HepG2 (cell line): ENCODE measurements around the gene MRPL20. TPM values are rescaled to one million over a fixed set of nuclear protein-coding genes. Genes with fewer than 3 reads are reported as not detected.

ENCODE experiments used
- ATF1 ChIP-seq: IDR thresholded peaks from 2 replicates; pipeline ENCODE4 v1.6.1; 2016; ENCODE audit warnings: mild to moderate bottlenecking, control low read depth
- BHLHE40 ChIP-seq: IDR thresholded peaks from 2 replicates; pipeline ENCODE4 v1.6.1; 2011; ENCODE audit warnings: low read length, improper control_type of control experiment
- EEA1 ChIP-seq: sonication (generic); formaldehyde crosslinking; IDR thresholded peaks from 2 replicates; pipeline ENCODE4 v1.5.1; 2020; ENCODE audit warnings: mild to moderate bottlenecking, missing genetic modification reagents, borderline replicate concordance
- ELK4 ChIP-seq: sonication (generic); formaldehyde crosslinking; IDR thresholded peaks from 2 replicates; pipeline ENCODE4 v1.9.0; 2021; ENCODE audit warnings: missing genetic modification reagents, borderline replicate concordance
- HNF1A ChIP-seq, 2 experiments: sonication (generic) in 1 of 2; formaldehyde crosslinking in 1 of 2; IDR thresholded peaks; 2 replicates each; pipeline versions ENCODE4 v1.4.0 to v1.6.1; 2016 to 2020; ENCODE audit warnings: borderline replicate concordance in 1 of 2, low read depth in 1 of 2, mild to moderate bottlenecking in 1 of 2, missing genetic modification reagents in 1 of 2
- IRF2 ChIP-seq: IDR thresholded peaks from 2 replicates; pipeline ENCODE4 v1.6.1; 2018; ENCODE audit warnings: missing genetic modification reagents, missing compliant biosample characterization
- KDM3A ChIP-seq: IDR thresholded peaks from 2 replicates; pipeline ENCODE4 v1.6.1; 2018; ENCODE audit warnings: low read depth, missing compliant biosample characterization
- NR3C1 ChIP-seq: sonication (generic); formaldehyde crosslinking; IDR thresholded peaks from 2 replicates; pipeline ENCODE4 v1.4.0; 2020; ENCODE audit warnings: missing genetic modification reagents
- STAT5B ChIP-seq: sonication (generic); formaldehyde crosslinking; IDR thresholded peaks from 2 replicates; pipeline ENCODE4 v1.4.0; 2020; ENCODE audit warnings: missing genetic modification reagents
- TBX3 ChIP-seq: fragments of 450-650 bp; IDR thresholded peaks from 2 replicates; pipeline ENCODE4 v1.6.1; 2017; ENCODE audit warnings: antibody characterized with exemption, mild to moderate bottlenecking, inconsistent platforms, borderline replicate concordance
- ZNF142 ChIP-seq: sonication (generic); formaldehyde crosslinking; IDR thresholded peaks from 2 replicates; pipeline ENCODE4 v1.4.0; 2020; ENCODE audit warnings: missing genetic modification reagents
- ZNF143 ChIP-seq: sonication (generic); formaldehyde crosslinking; IDR thresholded peaks from 2 replicates; pipeline ENCODE4 v1.4.0; 2020; ENCODE audit warnings: missing genetic modification reagents
- ZNF235 ChIP-seq: sonication (generic); formaldehyde crosslinking; IDR thresholded peaks from 2 replicates; pipeline ENCODE4 v1.8.1; 2023; ENCODE audit warnings: mild to moderate bottlenecking, missing genetic modification reagents, borderline replicate concordance
- ZNF264 ChIP-seq: sonication (generic); formaldehyde crosslinking; IDR thresholded peaks from 2 replicates; pipeline ENCODE4 v1.4.0; 2020; ENCODE audit warnings: missing genetic modification reagents
- ZNF276 ChIP-seq: sonication (generic); formaldehyde crosslinking; IDR thresholded peaks from 2 replicates; pipeline ENCODE4 v1.4.0; 2020; ENCODE audit warnings: mild to moderate bottlenecking, low read depth, missing genetic modification reagents
- ZNF556 ChIP-seq: sonication (generic); formaldehyde crosslinking; IDR thresholded peaks from 2 replicates; pipeline ENCODE4 v1.4.0; 2020; ENCODE audit warnings: mild to moderate bottlenecking, missing genetic modification reagents, borderline replicate concordance
- polyA plus RNA-seq, 8 experiments: library from polyadenylated mRNA; depleted of rRNA in 3 of 8; stranded (reverse) in 7 of 8; unstranded in 1 of 8; fragments of >200 nt; fragmentation: Illumina TruSeq in 4 of 8; extraction: Trizol in 4 of 8; gene quantifications; 2 replicates each; pipeline versions ENCODE4 v1.2.1 to v1.2.3, GENCODE V29; 2011 to 2016; ENCODE audit warnings: low read depth in 4 of 8, missing spikeins in 1 of 8, mixed read lengths in 1 of 8; ENCODE audit not compliant: insufficient read depth in 1 of 8
- total RNA-seq, 5 experiments: library from RNA; depleted of rRNA; stranded (reverse); fragments of >200 nt; fragmentation: Illumina TruSeq; extraction: Trizol; gene quantifications; 2 replicates each; pipeline ENCODE4 v1.2.3, GENCODE V29; 2016; ENCODE audit warnings: low read depth in 1 of 5

The MRPL20 gene
- total and polyA plus RNA-seq, 2 of the 13 experiments (the other 11 are each of a cell fraction or from before 2014, with no cell fraction given), result 59.2 to 127 TPM

- TF ChIP-seq ZNF235 (CRISPR knock-in tag) (no peak), ZNF276 (CRISPR knock-in tag) (no peak), HNF1A (IDR thresholded peaks at IDR 0.05; ENCODE audit: low read depth) (no peak), HNF1A (CRISPR knock-in tag; IDR thresholded peaks at IDR 0.05; ENCODE audit: borderline replicate concordance) (no peak), ZNF264 (CRISPR knock-in tag) (no peak), IRF2 (no peak), STAT5B (CRISPR knock-in tag) (no peak), TBX3 (no peak), NR3C1 (CRISPR knock-in tag) (no peak), ZNF556 (no peak), ATF1 (CRISPR knock-in tag) (no peak), KDM3A (CRISPR knock-in tag) (no peak), BHLHE40 (no peak), ELK4 (no peak), ZNF142 (no peak), EEA1 (no peak), ZNF143 (CRISPR knock-in tag) (no peak)
These were observed 29.0 kb upstream of the MRPL20 start (continued) for GRCh38 chr1:1435911-1436629.
